Neural cell (in vitro differentiated cells): Measurements from ENCODE around the gene RPS5.

Experiments
- EP300 ChIP-seq: fragments of 450-650 bp; conservative IDR thresholded peaks from 2 replicates; pipeline ENCODE4 v1.6.1; 2014; ENCODE audit warnings: antibody characterized with exemption, mild to moderate bottlenecking, moderate library complexity; ENCODE audit not compliant: poor library complexity, severe bottlenecking
- EZH2 ChIP-seq: fragments of 200-600, 300-800 bp; shearing (Covaris generic), sonication (generic); IDR thresholded peaks from 2 replicates; pipeline ENCODE4 v1.6.1; 2014; ENCODE audit warnings: antibody characterized with exemption, low read length, borderline replicate concordance, mild to moderate bottlenecking; ENCODE audit not compliant: insufficient read depth, poor library complexity, severe bottlenecking
- POLR2AphosphoS5 ChIP-seq: IDR thresholded peaks from 2 replicates; pipeline ENCODE4 v1.6.1; 2012
- TAF1 ChIP-seq: IDR thresholded peaks from 2 replicates; pipeline ENCODE4 v1.6.1; 2012; ENCODE audit warnings: low read depth
- TF ChIP-seq, protein P1 (sequence below): fragments of 450-650 bp; IDR thresholded peaks from 2 replicates; pipeline ENCODE4 v1.5.1; 2014; ENCODE audit warnings: antibody characterized with exemption, mild to moderate bottlenecking, moderate library complexity; ENCODE audit not compliant: poor library complexity, severe bottlenecking

DNA sequence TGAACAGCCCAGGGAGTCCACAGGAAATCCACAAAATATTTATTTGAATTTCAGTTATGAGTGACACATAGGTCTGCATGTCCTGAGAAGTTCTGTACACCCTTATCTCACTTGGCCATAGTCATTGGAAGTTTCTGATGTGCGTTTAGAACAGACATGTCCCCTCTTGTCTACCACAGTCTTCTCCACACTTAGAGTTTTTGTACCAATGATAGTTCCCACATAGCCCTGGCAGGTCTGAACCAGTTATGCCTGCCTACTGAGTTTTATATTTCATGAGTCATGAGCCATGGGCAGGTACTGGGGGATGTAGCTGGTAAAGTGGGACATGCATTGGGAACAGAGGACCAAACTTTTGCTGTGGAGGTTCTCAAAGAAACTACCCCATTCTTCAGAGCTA is 41.5 kb downstream of the RPS5 start:
- no peak for TF ChIP-seq EZH2
- no peak for TF ChIP-seq POLR2AphosphoS5
- TF ChIP-seq, protein P1, sequence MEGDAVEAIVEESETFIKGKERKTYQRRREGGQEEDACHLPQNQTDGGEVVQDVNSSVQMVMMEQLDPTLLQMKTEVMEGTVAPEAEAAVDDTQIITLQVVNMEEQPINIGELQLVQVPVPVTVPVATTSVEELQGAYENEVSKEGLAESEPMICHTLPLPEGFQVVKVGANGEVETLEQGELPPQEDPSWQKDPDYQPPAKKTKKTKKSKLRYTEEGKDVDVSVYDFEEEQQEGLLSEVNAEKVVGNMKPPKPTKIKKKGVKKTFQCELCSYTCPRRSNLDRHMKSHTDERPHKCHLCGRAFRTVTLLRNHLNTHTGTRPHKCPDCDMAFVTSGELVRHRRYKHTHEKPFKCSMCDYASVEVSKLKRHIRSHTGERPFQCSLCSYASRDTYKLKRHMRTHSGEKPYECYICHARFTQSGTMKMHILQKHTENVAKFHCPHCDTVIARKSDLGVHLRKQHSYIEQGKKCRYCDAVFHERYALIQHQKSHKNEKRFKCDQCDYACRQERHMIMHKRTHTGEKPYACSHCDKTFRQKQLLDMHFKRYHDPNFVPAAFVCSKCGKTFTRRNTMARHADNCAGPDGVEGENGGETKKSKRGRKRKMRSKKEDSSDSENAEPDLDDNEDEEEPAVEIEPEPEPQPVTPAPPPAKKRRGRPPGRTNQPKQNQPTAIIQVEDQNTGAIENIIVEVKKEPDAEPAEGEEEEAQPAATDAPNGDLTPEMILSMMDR = no peak
- no peak for TF ChIP-seq TAF1
- no peak for TF ChIP-seq EP300
